ENCODE data around the gene IL17RA. TPM values are rescaled to one million over a fixed set of nuclear protein-coding genes. Genes with fewer than 3 reads are reported as not detected.

The IL17RA gene
- total RNA-seq, 1 donor: 7.3 TPM

- no peak for DNase-seq (ENCODE audit: low read depth)
- H3K4me3 ChIP-seq (ENCODE audit: low read depth, low read length): no peak overlapping the region
- no peak for TF ChIP-seq CTCF (IDR thresholded peaks at IDR 0.05; ENCODE audit: insufficient read depth, low read depth, low read length)
These were observed 22.2 kb downstream of the IL17RA start for GRCh38 chr22:17106785-17107546.

GRCh38 chr22:17107547-17107810 is 22.7 kb downstream of the IL17RA start:
- TF ChIP-seq CTCF (IDR thresholded peaks at IDR 0.05; ENCODE audit: insufficient read depth, low read depth, low read length): no peak
- no peak overlapping the region for H3K4me3 ChIP-seq (ENCODE audit: low read depth, low read length)
- no peak for DNase-seq (ENCODE audit: low read depth)

- no peak for DNase-seq (ENCODE audit: low read depth)
- TF ChIP-seq CTCF (IDR thresholded peaks at IDR 0.05; ENCODE audit: insufficient read depth, low read depth, low read length): no peak
- no peak overlapping the region for H3K4me3 ChIP-seq (ENCODE audit: low read depth, low read length)
These were observed 23.7 kb downstream of the IL17RA start for GRCh38 chr22:17108256-17109112.

GRCh38 chr22:17109113-17109865 is 24.5 kb downstream of the IL17RA start:
- DNase-seq (ENCODE audit: low read depth): no peak
- TF ChIP-seq CTCF (IDR thresholded peaks at IDR 0.05; ENCODE audit: insufficient read depth, low read depth, low read length): no peak
- H3K4me3 ChIP-seq (ENCODE audit: low read depth, low read length): no peak overlapping the region

GRCh38 chr22:17109976-17110375 is 25.2 kb downstream of the IL17RA start:
- DNase-seq (ENCODE audit: low read depth): no peak
- TF ChIP-seq CTCF (IDR thresholded peaks at IDR 0.05; ENCODE audit: insufficient read depth, low read depth, low read length): no peak
- no peak overlapping the region for H3K4me3 ChIP-seq (ENCODE audit: low read depth, low read length)

GRCh38 chr22:17110791-17111550 is 26.2 kb downstream of the IL17RA start:
- TF ChIP-seq CTCF (IDR thresholded peaks at IDR 0.05; ENCODE audit: insufficient read depth, low read depth, low read length): no peak

More at GRCh38 chr22:17110791-17111550, 26.2 kb downstream of the IL17RA start:
- DNase-seq (ENCODE audit: low read depth): no peak
- H3K4me3 ChIP-seq (ENCODE audit: low read depth, low read length): no peak overlapping the region
